Suppressor macrophage treated with lipopolysaccharide for 4 hours (primary cell): ENCODE results near the gene FOXRED2.
"Not testable (repeated sequence)": the region's sequence is repeated elsewhere in the genome, so short reads cannot be mapped to it uniquely, and the experiment has no call there.

Experiments
- DNase-seq: peaks from one replicate; pipeline ENCODE4 v3.0.0-alpha.2; 2020

The FOXRED2 gene

GRCh38 chr22:36506637-36507517 is at the start of gene FOXRED2:
Gene FOXRED2 (minus strand): TSS chr22:36507040. CDS start chr22:36506422, 618 bp downstream.
- peak; percentile 85 for DNase-seq

DNA sequence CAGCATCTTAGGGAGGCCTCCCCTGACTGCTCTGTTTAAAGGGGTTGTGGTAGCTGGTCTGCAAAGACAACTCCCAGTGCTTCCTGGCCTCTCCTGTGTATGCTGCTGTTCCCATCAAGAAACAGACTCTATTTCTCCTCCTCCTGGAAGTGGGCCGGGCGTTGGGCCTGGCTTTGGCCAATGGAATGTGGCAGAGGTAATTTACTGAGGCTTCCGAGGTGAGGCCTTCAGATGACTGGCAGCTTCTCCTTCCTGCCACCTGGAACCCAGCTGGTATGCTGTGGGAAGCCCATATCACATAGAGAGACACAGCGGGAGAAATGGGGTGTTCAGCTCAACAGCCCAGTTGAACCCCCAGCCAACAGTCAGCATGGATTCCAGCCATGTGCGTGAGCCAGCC is 47.3 kb upstream of the FOXRED2 start:
- no peak for DNase-seq

GRCh38 chr22:36552289-36552688 is 45.4 kb upstream of the FOXRED2 start:
- DNase-seq: peak; percentile 63

GRCh38 chr22:36550701-36551495 is 44.1 kb upstream of the FOXRED2 start:
- DNase-seq: no peak

- no peak for DNase-seq
Measured at GRCh38 chr22:36549033-36549432, 42.2 kb upstream of the FOXRED2 start.

GRCh38 chr22:36548606-36549005 is 41.8 kb upstream of the FOXRED2 start:
- no peak for DNase-seq

DNA sequence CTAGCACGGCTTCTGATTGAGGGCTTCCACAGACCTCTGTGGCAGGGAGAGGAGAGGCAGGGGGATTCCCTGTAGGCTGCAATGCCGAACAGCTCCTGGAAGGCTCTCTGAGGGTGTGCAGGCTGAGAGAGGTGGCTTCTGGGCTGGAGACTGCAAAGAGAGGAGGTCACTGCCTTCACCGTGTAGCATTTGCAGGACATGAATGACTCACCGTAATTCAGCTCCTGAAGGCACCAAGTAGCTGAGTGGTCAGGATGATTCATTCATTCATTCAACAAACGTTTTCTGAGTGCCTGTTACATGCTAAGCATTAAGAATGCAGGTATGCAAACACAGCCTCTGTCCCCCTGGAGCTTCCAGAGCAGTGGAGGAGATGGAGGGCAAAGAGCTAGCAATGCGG is 40.1 kb upstream of the FOXRED2 start:
- DNase-seq: peak; percentile 42

DNA sequence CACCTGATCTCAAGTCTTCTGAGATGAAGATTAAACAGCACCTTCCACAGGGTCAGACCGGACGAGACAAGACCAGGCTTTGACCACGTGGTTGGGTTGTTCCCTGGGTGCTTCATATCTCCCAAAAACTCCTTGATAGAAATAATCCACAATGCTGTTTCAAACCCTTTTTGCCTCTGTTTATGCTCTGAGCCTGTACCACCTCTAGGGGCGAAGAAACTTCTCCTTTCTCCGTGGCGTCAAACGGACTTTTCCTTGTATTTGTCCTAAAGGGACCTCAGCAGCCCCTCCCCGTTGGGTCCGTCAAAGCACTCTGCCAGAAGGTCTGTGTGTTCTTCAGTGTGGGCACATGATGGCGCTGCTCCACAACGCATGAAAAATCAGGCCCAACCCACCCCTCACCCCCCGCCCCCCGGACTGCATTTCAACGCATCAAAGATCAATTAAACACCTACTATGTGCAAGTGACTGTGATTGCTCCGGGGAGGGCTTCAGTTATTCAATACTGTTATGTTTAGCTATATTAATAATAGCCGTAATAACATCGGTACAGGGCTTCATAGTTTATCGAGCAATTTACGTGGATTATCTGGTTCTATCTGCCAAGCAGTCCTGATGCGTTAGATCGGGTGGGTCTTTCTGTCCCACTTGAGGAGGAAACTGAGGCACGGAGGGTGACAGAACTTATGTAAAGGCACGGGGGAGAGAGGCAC is 39.4 kb upstream of the FOXRED2 start:
- DNase-seq: peak; percentile 58

DNA sequence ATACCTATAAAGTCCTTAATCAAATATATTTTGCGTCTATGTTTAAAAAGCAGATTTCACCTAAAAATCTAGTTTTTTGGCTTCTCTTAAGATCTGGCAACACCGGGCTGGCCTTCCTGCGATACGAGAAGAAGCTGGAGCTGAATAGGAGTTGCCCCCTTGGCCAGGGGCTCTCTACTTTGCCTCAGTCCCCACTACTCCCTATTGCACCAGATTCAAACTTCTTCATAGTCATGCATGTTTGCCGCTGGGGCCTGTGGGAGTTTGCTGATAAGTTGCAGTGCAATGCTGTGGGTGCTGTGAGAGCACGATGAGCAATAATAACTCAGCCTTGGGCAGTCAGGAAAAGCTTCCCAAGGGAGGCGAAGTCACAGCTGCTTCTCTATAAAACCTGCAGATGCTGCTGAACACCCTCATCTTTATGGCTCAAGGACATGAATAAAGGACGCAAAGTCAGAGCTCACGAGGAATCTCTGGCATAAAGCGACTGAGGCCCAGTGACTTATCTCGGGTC is 37.3 kb upstream of the FOXRED2 start:
- peak; percentile 36 for DNase-seq

GRCh38 chr22:36541831-36542411 is 35.1 kb upstream of the FOXRED2 start:
- peak; percentile 44 for DNase-seq

DNA sequence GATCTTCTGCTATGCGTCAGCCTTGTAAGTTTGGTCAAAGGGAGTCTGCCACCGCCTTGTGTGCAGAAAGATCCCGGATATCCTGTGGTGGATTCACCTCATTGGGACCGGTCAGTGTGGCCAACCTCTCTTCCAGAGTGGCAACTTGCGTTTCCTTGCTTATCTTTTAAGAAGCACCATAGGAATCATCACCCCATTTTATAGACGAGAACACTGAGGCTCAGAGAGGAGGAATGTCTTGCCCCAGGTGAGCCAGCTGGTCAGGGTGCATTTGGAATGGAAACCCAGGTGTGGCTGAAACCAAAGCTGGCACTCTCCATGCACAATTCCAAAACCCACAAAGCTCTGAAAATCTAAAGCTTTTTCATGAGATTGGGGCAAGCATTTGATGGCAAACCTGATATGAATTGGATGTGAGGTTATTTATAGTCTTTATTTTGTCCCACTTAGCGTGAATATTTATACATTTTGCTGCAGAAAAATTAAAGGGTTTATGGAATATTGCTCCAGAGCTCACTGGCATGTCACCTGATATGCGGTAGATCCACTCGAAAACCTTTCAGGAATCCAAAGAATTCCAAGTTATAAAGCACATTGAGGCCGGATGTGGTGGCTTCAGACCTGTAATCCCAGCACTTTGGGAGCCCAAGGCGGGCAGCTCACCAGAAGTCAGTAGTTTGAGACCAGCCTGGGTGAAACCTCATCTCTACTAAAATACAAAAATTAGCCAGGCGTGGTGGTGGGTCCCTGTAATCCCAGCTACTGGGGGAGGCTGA is 34.2 kb upstream of the FOXRED2 start:
- DNase-seq: no peak

- DNase-seq: no peak
Measured at GRCh38 chr22:36538529-36538928, 31.7 kb upstream of the FOXRED2 start.

GRCh38 chr22:36536717-36537116 is 29.9 kb upstream of the FOXRED2 start:
- no peak for DNase-seq

GRCh38 chr22:36533320-36533719 is 26.5 kb upstream of the FOXRED2 start:
- not testable (repeated sequence) for DNase-seq

DNA sequence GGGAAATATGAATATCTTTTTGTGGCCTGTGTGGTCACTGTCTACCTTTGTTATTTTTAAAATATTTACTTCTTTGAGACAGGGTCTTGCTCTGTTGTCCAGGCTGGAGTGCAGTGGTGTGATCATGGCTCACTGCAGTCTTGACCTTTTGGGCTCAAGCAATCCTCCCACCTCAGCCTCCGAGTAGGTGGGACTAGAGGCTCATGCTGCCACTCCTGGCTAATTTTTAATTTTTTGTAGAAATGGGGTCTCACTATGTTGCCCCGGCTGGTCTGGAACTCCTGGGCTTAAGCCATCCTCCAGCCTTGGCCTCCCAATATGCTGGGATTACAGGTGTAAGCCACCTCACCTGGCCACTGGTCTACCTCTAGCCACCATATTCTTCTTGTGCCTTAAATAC is 25.6 kb upstream of the FOXRED2 start:
- DNase-seq: no peak

GRCh38 chr22:36528795-36529751 is 22.2 kb upstream of the FOXRED2 start, which contains the start of gene EIF3D:
Gene EIF3D (minus strand): TSS chr22:36529166. CDS start chr22:36526121, 3,045 bp downstream.
- DNase-seq: peak; percentile 100

- DNase-seq: peak; percentile 44
Measured at GRCh38 chr22:36528341-36528740, 21.5 kb upstream of the FOXRED2 start.

DNA sequence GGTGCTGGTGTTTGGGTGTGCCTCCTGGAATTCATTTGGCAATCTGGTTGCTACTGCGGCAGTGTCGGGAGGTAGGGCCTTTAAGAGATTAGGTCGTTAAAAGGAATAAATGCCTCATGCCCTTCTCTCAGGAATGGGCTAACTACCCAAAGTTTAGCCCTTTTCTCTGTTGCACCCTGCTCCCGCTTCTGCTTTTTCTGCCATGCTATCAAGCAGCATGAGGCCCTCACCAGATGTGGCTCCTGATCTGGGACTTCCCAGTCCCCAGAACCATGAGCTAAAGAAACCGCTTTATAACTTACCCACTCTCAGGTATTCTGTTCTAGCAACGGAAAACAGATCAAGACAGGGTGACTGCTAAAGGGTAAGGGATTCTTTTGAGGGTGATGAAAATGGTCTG is 15.8 kb upstream of the FOXRED2 start:
- no peak for DNase-seq

DNA sequence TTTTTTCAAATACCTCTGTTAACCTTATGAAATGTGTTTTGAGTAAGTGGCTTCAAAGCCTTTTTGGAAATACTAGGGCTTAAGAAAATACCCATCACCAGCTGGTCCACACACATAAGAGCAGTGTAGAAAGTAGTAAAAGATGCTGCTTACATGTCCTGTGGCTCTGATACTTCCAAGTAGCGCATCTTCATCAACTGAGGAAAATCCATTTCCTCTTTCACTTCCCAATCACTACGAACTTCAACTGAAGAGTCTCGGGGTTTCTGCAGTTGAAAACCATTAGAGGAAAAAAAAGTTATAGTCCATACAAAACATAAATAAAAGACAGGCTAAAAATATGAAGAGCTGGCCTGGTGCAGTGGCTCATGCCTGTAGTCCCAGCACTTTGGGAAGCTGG is 13.6 kb upstream of the FOXRED2 start:
- DNase-seq: no peak

GRCh38 chr22:36519906-36520305 is 13.1 kb upstream of the FOXRED2 start:
- peak; percentile 73 for DNase-seq
